Daoy (cell line): ENCODE measurements around the gene IGF2BP3. TPM values are rescaled to one million over a fixed set of nuclear protein-coding genes. Genes with fewer than 3 reads are reported as not detected.

Source experiments
- DNase-seq: peaks from one replicate; pipeline ENCODE4 v3.0.0-alpha.2; 2015; ENCODE audit warnings: low read depth
- total RNA-seq: library from RNA; depleted of rRNA; stranded (reverse); fragments of >200 nt; shearing (Covaris generic); gene quantifications from 2 replicates; pipeline ENCODE4 v1.2.3, GENCODE V29; 2014; rRNA removed

IGF2BP3 gene
- total RNA-seq, 1 experiment from 2014 or later, result 277 TPM

DNA sequence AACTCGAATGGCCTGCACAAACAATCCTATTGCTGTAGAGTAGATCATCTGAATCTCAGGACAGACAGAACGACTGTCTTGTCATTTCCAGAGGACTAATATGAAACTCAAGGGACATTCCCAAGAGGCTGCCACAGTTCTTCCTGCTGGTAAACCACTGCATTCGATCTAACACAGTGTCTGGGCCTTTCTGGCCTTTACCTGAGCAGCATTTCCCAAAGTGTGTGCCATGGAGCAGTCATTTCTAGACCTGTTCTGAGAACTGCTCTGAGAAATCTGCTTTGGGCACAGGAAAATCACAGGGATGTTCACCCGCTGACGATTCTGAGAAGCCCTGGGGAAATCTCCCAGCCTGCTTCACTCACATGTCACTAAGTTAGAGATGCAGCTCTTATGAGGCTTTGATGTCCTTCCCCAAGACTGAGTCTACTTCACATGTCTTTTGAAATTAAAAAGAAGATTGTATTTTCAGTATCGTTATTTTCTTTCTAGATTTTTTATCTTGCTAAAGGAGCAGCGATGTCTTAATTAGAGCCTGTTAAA is 205.3 kb downstream of the IGF2BP3 start:
- no peak for DNase-seq

DNA sequence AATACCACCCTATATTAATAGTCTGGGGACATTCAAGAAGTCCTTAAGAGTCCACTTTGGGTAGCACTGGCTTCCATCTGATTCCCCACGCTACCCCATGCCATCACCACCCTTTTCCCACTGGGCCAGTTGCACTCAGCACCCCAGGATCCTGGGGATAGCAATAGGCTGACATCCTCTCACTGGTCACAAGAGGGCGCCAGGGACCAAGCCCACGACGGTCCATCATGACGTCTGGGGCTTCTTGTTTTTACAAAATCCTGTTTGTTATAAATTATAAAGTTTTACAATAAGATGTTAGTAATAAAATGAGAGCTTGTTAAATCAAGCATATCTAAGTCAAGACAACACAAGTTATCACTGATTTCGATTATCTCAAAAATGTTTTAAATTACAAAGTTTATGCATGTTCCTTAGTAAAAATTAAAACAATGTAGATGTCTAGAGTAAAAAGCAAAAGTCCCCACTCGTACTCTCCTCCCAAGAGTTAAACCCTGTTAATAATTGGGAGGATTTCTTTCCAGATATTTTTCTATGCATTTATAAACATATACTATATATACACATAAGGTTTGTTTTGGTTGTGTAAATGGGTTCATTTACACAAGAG is 208.3 kb downstream of the IGF2BP3 start:
- DNase-seq, result peak; percentile 86

DNA sequence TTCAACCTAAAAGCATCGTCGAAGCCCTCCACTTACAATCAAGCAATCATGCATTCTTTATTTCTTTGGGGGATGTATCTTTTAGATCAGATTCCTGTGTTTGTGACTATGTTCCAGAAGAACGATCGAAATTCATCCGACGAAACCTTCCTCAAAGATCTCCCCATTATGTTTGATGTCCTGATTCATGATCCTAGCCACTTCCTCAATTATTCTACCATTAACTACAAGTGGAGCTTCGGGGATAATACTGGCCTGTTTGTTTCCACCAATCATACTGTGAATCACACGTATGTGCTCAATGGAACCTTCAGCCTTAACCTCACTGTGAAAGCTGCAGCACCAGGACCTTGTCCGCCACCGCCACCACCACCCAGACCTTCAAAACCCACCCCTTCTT is 209.9 kb downstream of the IGF2BP3 start:
- no peak for DNase-seq

Other genes starting within 250 kb of the IGF2BP3 start
- gene GPNMB, start 223.7 kb downstream of the IGF2BP3 start, total RNA-seq, result 6.9 and 14.5 TPM in 2 replicates
- gene MALSU1, start 171.2 kb downstream of the IGF2BP3 start, total RNA-seq, result 146 and 158 TPM in 2 replicates
- 37.0 and 54.9 TPM in 2 replicates for gene TRA2A, start 61.5 kb upstream of the IGF2BP3 start, total RNA-seq
- 29.3 and 31.5 TPM in 2 replicates for gene CCDC126, start 126.9 kb upstream of the IGF2BP3 start, total RNA-seq
- gene FAM221A, start 209.7 kb upstream of the IGF2BP3 start, total RNA-seq, result 6.5 and 6.9 TPM in 2 replicates
- gene STK31, start 239.7 kb upstream of the IGF2BP3 start, total RNA-seq, result 0.34 and 0.36 TPM in 2 replicates